H9 (cell line): ENCODE results near the gene CFAP69. TPM values are rescaled to one million over a fixed set of nuclear protein-coding genes. Genes with fewer than 3 reads are reported as not detected.

Source experiments
- DNase-seq: peaks from one replicate; pipeline ENCODE4 v3.0.0-alpha.2; 2017
- H2AFZ ChIP-seq: one replicate; pipeline ENCODE4 v1.6.1; 2013; ENCODE audit warnings: mild to moderate bottlenecking, low read length, control low read depth, moderate library complexity
- H2AK5ac ChIP-seq: 2 replicates; pipeline ENCODE4 v1.6.1; 2013; ENCODE audit warnings: low read length, control low read depth, mixed read lengths; ENCODE audit not compliant: insufficient read length
- H2BK120ac ChIP-seq: one replicate; pipeline ENCODE4 v1.6.1; 2013; ENCODE audit warnings: low read depth, mild to moderate bottlenecking, low read length, control low read depth, inconsistent platforms; ENCODE audit not compliant: poor library complexity, severe bottlenecking
- H2BK12ac ChIP-seq: 2 replicates; pipeline ENCODE4 v1.6.1; 2013; ENCODE audit warnings: low read length, control low read depth, mixed read lengths, low read depth; ENCODE audit not compliant: insufficient read length
- H2BK15ac ChIP-seq: 2 replicates; pipeline ENCODE4 v1.6.1; 2013; ENCODE audit warnings: low read depth, low read length, control low read depth
- H2BK20ac ChIP-seq: one replicate; pipeline ENCODE4 v1.6.1; 2013; ENCODE audit warnings: low read depth, mild to moderate bottlenecking, low read length, control low read depth, inconsistent platforms; ENCODE audit not compliant: poor library complexity, severe bottlenecking
- H2BK5ac ChIP-seq: 2 replicates; pipeline ENCODE4 v1.6.1; 2013; ENCODE audit warnings: low read length, control low read depth, mixed read lengths; ENCODE audit not compliant: insufficient read length
- H3K14ac ChIP-seq: 2 replicates; pipeline ENCODE4 v1.6.1; 2013; ENCODE audit warnings: low read length, control low read depth; ENCODE audit not compliant: insufficient read depth
- H3K18ac ChIP-seq: 2 replicates; pipeline ENCODE4 v1.6.1; 2013; ENCODE audit warnings: low read depth, mild to moderate bottlenecking, mixed read lengths, low read length, control low read depth; ENCODE audit not compliant: insufficient read length
- H3K23ac ChIP-seq: 2 replicates; pipeline ENCODE4 v1.6.1; 2013; ENCODE audit warnings: low read length, control low read depth, mixed read lengths, low read depth; ENCODE audit not compliant: insufficient read length
- H3K23me2 ChIP-seq: 2 replicates; pipeline ENCODE4 v1.6.1; 2013; ENCODE audit warnings: low read depth, mild to moderate bottlenecking, mixed read lengths, low read length, control low read depth; ENCODE audit not compliant: insufficient read length, poor library complexity, severe bottlenecking
- H3K27ac ChIP-seq: 2 replicates; pipeline ENCODE4 v1.5.1; 2013; ENCODE audit warnings: low read length, control low read depth, mixed read lengths, low read depth; ENCODE audit not compliant: insufficient read length
- H3K27me3 ChIP-seq: 2 replicates; pipeline ENCODE4 v1.6.1; 2013; ENCODE audit warnings: low read length, control low read depth, inconsistent platforms; ENCODE audit not compliant: insufficient read depth
- H3K4ac ChIP-seq: 2 replicates; pipeline ENCODE4 v1.6.1; 2013; ENCODE audit warnings: low read depth, mild to moderate bottlenecking, control low read depth, inconsistent platforms, low read length, moderate library complexity
- H3K4me1 ChIP-seq: 2 replicates; pipeline ENCODE4 v1.6.1; 2013; ENCODE audit warnings: low read length, control low read depth, inconsistent platforms; ENCODE audit not compliant: insufficient read depth
- H3K4me2 ChIP-seq: 2 replicates; pipeline ENCODE4 v1.6.1; 2013; ENCODE audit warnings: low read length, control low read depth, mixed read lengths; ENCODE audit not compliant: insufficient read length, insufficient read depth
- H3K56ac ChIP-seq: 2 replicates; pipeline ENCODE4 v1.6.1; 2013; ENCODE audit warnings: low read depth, mild to moderate bottlenecking, mixed read lengths, low read length, control low read depth; ENCODE audit not compliant: insufficient read length
- H3K79me1 ChIP-seq: 2 replicates; pipeline ENCODE4 v1.6.1; 2013; ENCODE audit warnings: low read depth, mild to moderate bottlenecking, moderate library complexity, low read length, control low read depth, inconsistent platforms; ENCODE audit not compliant: insufficient read depth, poor library complexity, severe bottlenecking
- H3K79me2 ChIP-seq: 2 replicates; pipeline ENCODE4 v1.6.1; 2013; ENCODE audit warnings: low read length, control low read depth, inconsistent platforms; ENCODE audit not compliant: insufficient read depth
- H3K9ac ChIP-seq: 2 replicates; pipeline ENCODE4 v1.6.1; 2013; ENCODE audit warnings: low read length, control low read depth, mixed read lengths; ENCODE audit not compliant: insufficient read length; ENCODE audit errors: extremely low read depth
- H3K9me3 ChIP-seq: one replicate; pipeline ENCODE4 v1.6.1; 2013; ENCODE audit warnings: low read depth, low read length, inconsistent platforms; ENCODE audit not compliant: control insufficient read depth
- H3T11ph ChIP-seq: one replicate; pipeline ENCODE4 v1.6.1; 2013; ENCODE audit warnings: mild to moderate bottlenecking, low read length, control low read depth, inconsistent platforms
- H4K20me1 ChIP-seq: one replicate; pipeline ENCODE4 v1.6.1; 2013; ENCODE audit not compliant: control insufficient read depth, insufficient read length, insufficient read depth
- H4K5ac ChIP-seq: 2 replicates; pipeline ENCODE4 v1.6.1; 2013; ENCODE audit warnings: low read depth, mild to moderate bottlenecking, mixed read lengths, low read length, control low read depth; ENCODE audit not compliant: insufficient read length
- H4K8ac ChIP-seq: replicated peaks from 2 replicates; pipeline ENCODE4 v1.6.1; 2013; ENCODE audit warnings: low read length, control low read depth, mixed read lengths, low read depth; ENCODE audit not compliant: insufficient read length
- H4K91ac ChIP-seq: 2 replicates; pipeline ENCODE4 v1.6.1; 2013; ENCODE audit warnings: low read depth, mild to moderate bottlenecking, moderate library complexity, mixed read lengths, low read length, control low read depth; ENCODE audit not compliant: insufficient read length
- H3K27ac Mint-ChIP-seq, 3 experiments: 2 replicates in 2 of 3; 3 replicates in 1 of 3; pipeline ENCODE4 v1.8.0; 2020 to 2021; ENCODE audit warnings: mixed read lengths in 3 of 3, mild to moderate bottlenecking in 1 of 3, moderate library complexity in 1 of 3
- H3K27me3 Mint-ChIP-seq: 2 replicates; pipeline ENCODE4 v1.8.0; 2021; ENCODE audit warnings: low read depth, mild to moderate bottlenecking, moderate library complexity, mixed read lengths
- H3K36me3 Mint-ChIP-seq, 3 experiments: 2 replicates in 2 of 3; 3 replicates in 1 of 3; pipeline ENCODE4 v1.8.0; 2020 to 2021; ENCODE audit warnings: low read depth in 3 of 3, mixed read lengths in 3 of 3; ENCODE audit not compliant: insufficient read depth in 1 of 3
- H3K4me1 Mint-ChIP-seq, 2 experiments: 2 replicates each; pipeline ENCODE4 v1.8.0; 2020; ENCODE audit warnings: mixed read lengths in 2 of 2
- H3K4me3 Mint-ChIP-seq, 2 experiments: 2 replicates in 1 of 2; 3 replicates in 1 of 2; pipeline ENCODE4 v1.8.0; 2020 to 2021; ENCODE audit warnings: mild to moderate bottlenecking in 2 of 2, mixed read lengths in 2 of 2, moderate library complexity in 1 of 2
- H3K9me3 Mint-ChIP-seq, 2 experiments: 2 replicates in 1 of 2; 3 replicates in 1 of 2; pipeline ENCODE4 v1.8.0; 2020; ENCODE audit warnings: mild to moderate bottlenecking in 2 of 2, mixed read lengths in 2 of 2, moderate library complexity in 1 of 2
- WGBS: extraction: QIAGEN DNeasy Blood & Tissue Kit; methylation state at CpG from one replicate; pipeline ENCODE4 v1.1.7; 2013; ENCODE audit warnings: missing lambda C conversion rate, low lambda C conversion rate, mixed read lengths; ENCODE audit not compliant: insufficient read length; ENCODE audit errors: extremely low coverage; 5-methylcytosine and 5-hydroxymethylcytosine counted together
- total RNA-seq: library from RNA; stranded (reverse); gene quantifications from 2 replicates; pipeline ENCODE4 v1.2.1, GENCODE V29; 2021
- TF ChIP-seq, protein P1 (sequence below): fragments of 200-600 bp; sonication (generic); conservative IDR thresholded peaks from 3 replicates; pipeline ENCODE4 v1.8.0; 2021; ENCODE audit warnings: antibody characterized with exemption, mild to moderate bottlenecking

CFAP69 gene
- total RNA-seq, 1 experiment from 2014 or later, result 2.9 TPM

GRCh38 chr7:90312745-90313144 lies 67.8 kb downstream of the CFAP69 start:
- peaks cover 7% of the 10 kb centered on the region for H3K27me3 Mint-ChIP-seq

More at GRCh38 chr7:90312745-90313144, 67.8 kb downstream of the CFAP69 start:
- Mint-ChIP-seq H3K4me1 (peaks cover 0 to 2% of the 10 kb centered on the region in 2 experiments; a peak in 1 of 4 replicates), H3K9me3 (no peaks in the 10 kb centered on the region), H3K4me3 (no peak overlapping the region), H3K36me3 (no peaks in the 10 kb centered on the region), H3K27ac (no peak overlapping the region)
- no peak overlapping the region for H3K4me2 ChIP-seq
- H3K27me3 ChIP-seq, result no peaks in the 10 kb centered on the region
- H3K27ac ChIP-seq, result no peak overlapping the region
- no peaks in the 10 kb centered on the region for H3K4me1 ChIP-seq
- no peak overlapping the region for H3K14ac ChIP-seq
- no peak overlapping the region for H3K56ac ChIP-seq
- H3K18ac ChIP-seq, result no peak overlapping the region
- no peaks in the 10 kb centered on the region for H3K9me3 ChIP-seq
- H2AFZ ChIP-seq, result no peak overlapping the region
- H3K23ac ChIP-seq, result no peak overlapping the region
- H3K79me2 ChIP-seq, result no peaks in the 10 kb centered on the region
- no peak overlapping the region for H2BK5ac ChIP-seq
- H3K9ac ChIP-seq, result no peak overlapping the region
- no peak overlapping the region for H2BK15ac ChIP-seq
- WGBS, result no CpG with 5 or more reads among the region's 2 CpGs
- H4K91ac ChIP-seq, result no peak overlapping the region
- H4K8ac ChIP-seq, result no peak overlapping the region
- DNase-seq, result no peak
- no peaks in the 10 kb centered on the region for H4K20me1 ChIP-seq
- H3K79me1 ChIP-seq, result no peaks in the 10 kb centered on the region
- TF ChIP-seq, protein P1, sequence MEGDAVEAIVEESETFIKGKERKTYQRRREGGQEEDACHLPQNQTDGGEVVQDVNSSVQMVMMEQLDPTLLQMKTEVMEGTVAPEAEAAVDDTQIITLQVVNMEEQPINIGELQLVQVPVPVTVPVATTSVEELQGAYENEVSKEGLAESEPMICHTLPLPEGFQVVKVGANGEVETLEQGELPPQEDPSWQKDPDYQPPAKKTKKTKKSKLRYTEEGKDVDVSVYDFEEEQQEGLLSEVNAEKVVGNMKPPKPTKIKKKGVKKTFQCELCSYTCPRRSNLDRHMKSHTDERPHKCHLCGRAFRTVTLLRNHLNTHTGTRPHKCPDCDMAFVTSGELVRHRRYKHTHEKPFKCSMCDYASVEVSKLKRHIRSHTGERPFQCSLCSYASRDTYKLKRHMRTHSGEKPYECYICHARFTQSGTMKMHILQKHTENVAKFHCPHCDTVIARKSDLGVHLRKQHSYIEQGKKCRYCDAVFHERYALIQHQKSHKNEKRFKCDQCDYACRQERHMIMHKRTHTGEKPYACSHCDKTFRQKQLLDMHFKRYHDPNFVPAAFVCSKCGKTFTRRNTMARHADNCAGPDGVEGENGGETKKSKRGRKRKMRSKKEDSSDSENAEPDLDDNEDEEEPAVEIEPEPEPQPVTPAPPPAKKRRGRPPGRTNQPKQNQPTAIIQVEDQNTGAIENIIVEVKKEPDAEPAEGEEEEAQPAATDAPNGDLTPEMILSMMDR, result peak; percentile 54
- no peak overlapping the region for H3T11ph ChIP-seq
- H3K23me2 ChIP-seq, result no peaks in the 10 kb centered on the region
- H3K4ac ChIP-seq, result no peak overlapping the region
- H2AK5ac ChIP-seq, result no peak overlapping the region
- no peak overlapping the region for H2BK120ac ChIP-seq
- H2BK12ac ChIP-seq, result no peak overlapping the region
- no peak overlapping the region for H2BK20ac ChIP-seq
- no peak overlapping the region for H4K5ac ChIP-seq
